LoVo (cell line): Measurements from ENCODE around the gene TRAPPC2B.
A peak's percentile ranks its signal among the peaks of the same experiment; 100 is the strongest.
"Not testable (repeated sequence)": the region's sequence is repeated elsewhere in the genome, so short reads cannot be mapped to it uniquely, and the experiment has no call there.

Experiments used
- DNase-seq: peaks from one replicate; pipeline ENCODE4 v3.0.0-alpha.2; 2016; ENCODE audit warnings: low spot score

TRAPPC2B gene

DNA sequence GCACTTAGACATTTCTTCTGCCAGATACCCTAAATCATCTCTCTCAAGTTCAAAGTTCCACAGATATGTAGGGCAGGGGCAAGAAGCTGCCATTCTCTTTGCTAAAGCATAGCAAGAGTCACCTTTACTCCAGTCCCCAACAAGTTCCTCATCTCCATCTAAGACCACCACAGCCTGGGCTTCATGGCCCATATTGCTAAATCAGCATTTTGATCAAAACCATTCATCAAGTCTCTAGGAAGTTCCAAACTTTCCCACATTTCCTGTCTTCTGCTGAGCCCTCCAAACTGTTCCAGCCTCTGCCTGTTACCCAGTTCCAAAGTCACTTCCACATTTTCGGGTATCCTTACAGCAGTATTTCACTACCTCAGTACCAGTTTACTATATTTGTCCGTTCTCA lies 11.3 kb downstream of the TRAPPC2B start:
- not testable (repeated sequence) for DNase-seq

DNA sequence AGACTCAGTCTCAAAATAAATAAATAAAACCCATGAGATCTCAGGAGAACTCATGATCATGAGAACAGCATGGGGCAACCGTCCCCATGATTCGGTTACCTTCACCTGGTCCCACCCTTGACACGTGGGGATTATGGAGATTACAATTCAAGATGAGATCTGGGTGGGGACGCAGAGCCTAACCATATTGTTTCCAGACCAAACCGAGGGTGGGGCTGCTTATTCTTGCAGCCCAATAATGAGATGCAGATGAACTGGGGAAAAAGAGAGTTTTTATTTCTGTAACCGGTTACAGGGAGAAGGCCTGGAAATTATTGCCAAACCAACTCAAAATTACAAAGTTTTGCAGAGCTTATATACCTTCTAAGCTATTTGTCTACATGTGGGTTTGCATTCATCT lies 12.8 kb downstream of the TRAPPC2B start:
- no peak for DNase-seq

- no peak for DNase-seq
These were observed 14.3 kb downstream of the TRAPPC2B start for GRCh38 chr19:57377498-57378146.

DNA sequence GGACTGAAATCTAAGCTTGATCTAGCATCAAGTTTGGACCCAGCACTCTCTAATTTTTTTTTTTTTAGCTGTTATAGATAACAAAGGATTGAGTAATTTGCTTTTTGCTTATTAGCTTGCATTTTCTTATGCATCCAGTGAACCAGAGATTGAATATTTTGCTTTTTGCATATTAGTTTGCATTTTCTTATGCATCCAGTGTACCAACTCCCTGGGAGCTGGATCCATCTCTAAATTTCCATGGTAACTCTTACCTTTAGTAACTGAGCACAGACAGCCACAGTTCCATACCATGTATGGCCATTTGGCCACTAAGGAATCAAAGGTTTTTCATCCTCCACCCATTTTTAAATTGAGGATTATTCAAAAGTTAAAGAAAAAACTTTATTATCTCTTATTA lies 17.6 kb downstream of the TRAPPC2B start:
- DNase-seq: no peak

DNA sequence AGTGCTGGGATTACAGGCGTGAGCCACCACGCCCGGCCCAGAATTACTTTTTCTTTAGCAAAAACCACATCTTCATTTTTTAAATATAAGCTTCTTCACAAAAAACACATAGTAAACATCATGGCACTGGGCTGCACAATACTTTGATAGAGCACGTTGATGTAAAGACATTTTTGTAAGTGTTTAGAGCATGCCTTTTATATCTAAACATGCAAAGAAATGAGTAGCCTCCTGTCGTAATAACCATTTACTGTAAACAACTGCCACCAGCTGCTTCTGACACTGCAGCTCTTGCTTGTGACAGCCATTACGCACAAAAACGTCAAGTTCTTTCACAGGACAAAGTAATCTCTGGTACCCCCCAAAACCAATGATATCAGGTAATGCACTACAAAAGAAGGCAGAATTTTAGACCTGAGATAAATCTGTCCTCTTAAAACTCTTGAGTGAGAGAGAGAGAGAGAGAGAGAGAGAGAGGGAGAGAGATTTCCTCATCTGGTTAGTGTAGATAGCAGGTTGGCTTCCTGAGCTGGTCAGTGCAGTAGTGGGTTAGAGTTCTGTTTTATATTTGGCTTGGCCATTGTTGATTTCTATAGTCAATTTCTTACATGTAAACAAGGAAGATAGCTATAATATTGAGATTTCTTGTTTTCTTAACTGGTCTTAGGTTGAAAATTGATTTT lies 19.6 kb downstream of the TRAPPC2B start:
- DNase-seq: no peak

GRCh38 chr19:57389194-57389729 lies 25.9 kb downstream of the TRAPPC2B start:
- no peak for DNase-seq

DNA sequence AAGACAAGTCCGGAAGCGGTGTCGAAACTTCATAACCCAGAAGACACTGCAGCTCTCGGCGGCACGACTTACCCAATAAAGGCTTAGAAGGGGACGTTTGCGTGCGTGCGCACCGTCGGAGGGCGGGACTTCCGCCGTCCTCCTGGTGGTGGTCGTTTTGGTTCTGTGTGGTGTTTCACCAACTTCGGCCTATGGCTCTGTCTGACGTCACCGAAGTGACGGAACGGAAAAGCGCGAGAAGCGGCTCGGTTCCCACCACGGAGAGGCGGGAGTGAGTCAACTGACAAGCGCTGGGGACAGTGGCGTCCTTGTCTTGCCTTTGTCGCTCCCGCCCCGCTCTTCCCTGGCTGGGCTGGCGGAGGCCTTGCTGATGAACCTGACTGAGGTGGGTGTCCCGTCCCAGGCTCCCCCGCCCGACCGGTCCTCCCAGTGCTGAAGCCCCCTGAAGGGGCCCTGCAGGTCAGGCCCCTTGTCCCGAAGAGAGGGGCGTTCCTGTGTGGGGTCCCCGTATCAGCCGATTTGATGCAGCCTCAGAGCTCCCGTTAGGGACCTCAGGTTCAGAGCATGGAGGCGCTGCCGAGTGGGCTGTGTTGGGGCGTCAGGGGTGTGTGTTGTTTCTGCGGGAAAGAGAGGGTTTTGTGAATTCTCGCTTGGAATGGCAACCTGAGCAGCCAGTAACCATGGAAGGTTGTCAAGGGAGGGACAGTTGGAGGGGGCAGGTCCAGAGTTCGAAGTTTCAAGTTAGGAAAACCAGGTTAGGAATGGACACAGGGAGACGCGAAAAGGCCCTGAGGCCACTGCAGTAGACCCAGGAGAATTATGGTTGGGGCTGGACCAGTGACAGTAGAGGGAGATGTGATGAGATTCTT lies 26.6 kb downstream of the TRAPPC2B start, which contains the start of gene ZNF548:
Gene ZNF548 (plus strand): TSS at position 125 of the 869 bp plus-strand sequence. CDS start 246 bp downstream, at position 371.
- no peak for DNase-seq

- DNase-seq: no peak
These were observed 32.4 kb downstream of the TRAPPC2B start for GRCh38 chr19:57395710-57396109.

DNA sequence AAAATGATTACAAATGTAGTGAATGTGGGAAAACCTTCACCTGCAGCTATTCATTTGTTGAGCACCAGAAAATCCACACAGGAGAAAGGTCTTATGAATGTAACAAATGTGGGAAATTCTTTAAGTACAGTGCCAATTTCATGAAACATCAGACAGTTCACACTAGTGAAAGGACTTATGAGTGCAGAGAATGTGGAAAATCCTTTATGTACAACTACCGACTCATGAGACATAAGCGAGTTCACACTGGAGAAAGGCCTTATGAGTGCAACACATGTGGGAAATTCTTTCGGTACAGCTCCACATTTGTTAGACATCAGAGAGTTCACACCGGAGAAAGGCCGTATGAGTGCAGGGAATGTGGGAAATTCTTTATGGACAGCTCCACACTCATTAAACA lies 35.5 kb downstream of the TRAPPC2B start:
- no peak for DNase-seq

- no peak for DNase-seq
These were observed 40.6 kb downstream of the TRAPPC2B start for GRCh38 chr19:57403737-57404563.

GRCh38 chr19:57406516-57407123 lies 43.3 kb downstream of the TRAPPC2B start:
- DNase-seq: peak; percentile 47

GRCh38 chr19:57410877-57411671 lies 47.7 kb downstream of the TRAPPC2B start, which contains the start of gene ZNF17:
TSS of gene ZNF17 (plus strand) at chr19:57411161. CDS start at chr19:57413616, 2,455 bp downstream.
- DNase-seq: peak; percentile 89
